ENCODE measurements around the gene KMT5C.

Gene KMT5C

GRCh38 chr19:55382522-55383054 is 42.9 kb downstream of the KMT5C start:
- no peak for TF ChIP-seq CTCF (conservative IDR thresholded peaks at IDR 0.05; ENCODE audit: low read depth)
- ChIA-PET CTCF (interaction anchor here (1.0 to 2.0 kb wide), 5 partner anchors 43 to 90 kb away, joined by 3 to 21 read pairs (median 4); partner anchors contain the start of genes KMT5C and TMEM150B), POLR2A (ENCODE audit: low non-redundant PET) (interaction anchor here (0.6 kb wide), 1 partner anchor 53 kb away, joined by 6 read pairs; no protein-coding TSS in a partner anchor)
- H3K27ac ChIP-seq = peak overlapping the region; percentile 98
- no peak for DNase-seq (ENCODE audit: low spot score)

GRCh38 chr19:55383279-55384130 is 43.8 kb downstream of the KMT5C start:
- POLR2A ChIA-PET (ENCODE audit: low non-redundant PET) = interaction anchor here (0.6 to 1.7 kb wide), 11 partner anchors 11 to 240 kb away, joined by 3 to 9 read pairs (median 4); partner anchors contain the start of genes HSPBP1, KMT5C and UBE2S
- CTCF ChIA-PET = interaction anchor here (0.5 to 2.0 kb wide), 15 partner anchors 14 to 293 kb away, joined by 3 to 21 read pairs (median 3); partner anchors contain the start of genes KMT5C and TMEM150B
- peak overlapping the region; percentile 98 for H3K27ac ChIP-seq
- TF ChIP-seq CTCF (conservative IDR thresholded peaks at IDR 0.05; ENCODE audit: low read depth) = peak; percentile 59
- DNase-seq (ENCODE audit: low spot score) = no peak

GRCh38 chr19:55384131-55384919 is 44.6 kb downstream of the KMT5C start, which contains the start of gene TMEM238:
TSS of gene TMEM238 (minus strand) at chr19:55384292. CDS start at chr19:55384259, 33 bp downstream.
- no peak for DNase-seq (ENCODE audit: low spot score)
- H3K27ac ChIP-seq = peak within 1 kb of the TSS; percentile 98
- ChIA-PET CTCF (interaction anchor here (0.5 to 2.0 kb wide), 14 partner anchors 15 to 294 kb away, joined by 3 to 21 read pairs (median 3); partner anchors contain the start of gene KMT5C), POLR2A (ENCODE audit: low non-redundant PET) (interaction anchor here (0.6 to 1.7 kb wide), 14 partner anchors 12 to 241 kb away, joined by 3 to 9 read pairs (median 4); partner anchors contain the start of genes HSPBP1, KMT5C and UBE2S)
- peak; percentile 23; the same call in 1 of the 2 replicates for TF ChIP-seq CTCF (conservative IDR thresholded peaks at IDR 0.05; ENCODE audit: low read depth)

- peak overlapping the region; percentile 98 for H3K27ac ChIP-seq
- TF ChIP-seq CTCF (conservative IDR thresholded peaks at IDR 0.05; ENCODE audit: low read depth) = no peak
- CTCF ChIA-PET = interaction anchor here (1.1 to 1.3 kb wide), 3 partner anchors 21 to 97 kb away, joined by 3 read pairs; no protein-coding TSS in a partner anchor
- DNase-seq (ENCODE audit: low spot score) = peak; percentile 89
- POLR2A ChIA-PET (ENCODE audit: low non-redundant PET) = interaction anchor here (0.6 to 1.7 kb wide), 4 partner anchors 17 to 84 kb away, joined by 3 to 9 read pairs (median 4); partner anchors contain the start of gene KMT5C
Measured at GRCh38 chr19:55384920-55385723, 45.4 kb downstream of the KMT5C start.

- POLR2A ChIA-PET (ENCODE audit: low non-redundant PET) = interaction anchor here (1.2 kb wide), 1 partner anchor 13 kb away, joined by 3 read pairs; no protein-coding TSS in a partner anchor
Measured at GRCh38 chr19:55385724-55386492, 46.2 kb downstream of the KMT5C start, which contains the start of gene RPL28. TSS of gene RPL28 (plus strand) at chr19:55385932. CDS start at chr19:55386358, 426 bp downstream.

More at GRCh38 chr19:55385724-55386492, 46.2 kb downstream of the KMT5C start, which contains the start of gene RPL28:
- no peak for TF ChIP-seq CTCF (conservative IDR thresholded peaks at IDR 0.05; ENCODE audit: low read depth)
- CTCF ChIA-PET = no interaction called here
- peak within 1 kb of the TSS; percentile 98 for H3K27ac ChIP-seq
- peak; percentile 91 for DNase-seq (ENCODE audit: low spot score)

All from RWPE1 (cell line).